ENCODE results near the gene WIPF2. TPM values are rescaled to one million over a fixed set of nuclear protein-coding genes. Genes with fewer than 3 reads are reported as not detected.

WIPF2 gene
- total RNA-seq, 2 donors from 2014 or later: 22.5 to 25.3 TPM

- peak; percentile 57 for DNase-seq
- Mint-ChIP-seq H3K4me3 (no peak overlapping the region), H3K9me3 (no peaks in the 10 kb centered on the region), H3K36me3 (ENCODE audit: low read depth) (no peaks in the 10 kb centered on the region), H3K27ac (no peak overlapping the region), H3K27me3 (ENCODE audit: insufficient read depth) (peaks cover 20% of the 10 kb centered on the region), H3K4me1 (peaks cover 36% of the 10 kb centered on the region)
- Histone ChIP-seq H3K4me3 (ENCODE audit: low read length) (no peak overlapping the region), H3K9ac (ENCODE audit: extremely low read depth, low read length, poor library complexity, severe bottlenecking) (no peak overlapping the region), H3K9me3 (ENCODE audit: control insufficient read depth, low read length) (no peaks in the 10 kb centered on the region), H3K27me3 (ENCODE audit: control insufficient read depth, insufficient read depth, low read length, poor library complexity, severe bottlenecking) (peaks cover 5% of the 10 kb centered on the region), H3K4me1 (ENCODE audit: control insufficient read depth, insufficient read depth, low read length) (peaks cover 12% of the 10 kb centered on the region), H3K36me3 (ENCODE audit: control insufficient read depth, insufficient read depth, low read length) (no peaks in the 10 kb centered on the region), H3K27ac (ENCODE audit: low read depth, low read length) (no peak overlapping the region)
- TF ChIP-seq CTCF (conservative IDR thresholded peaks at IDR 0.05): no peak
- 62 to 85% methylated on average over 6 to 12 of the region's 19 CpGs for WGBS, 2 experiments (ENCODE audit: insufficient coverage in 1 of 2, insufficient read length in 1 of 2)
Observed at GRCh38 chr17:40320756-40321523, 101.8 kb downstream of the WIPF2 start.

GRCh38 chr17:40321524-40321929 lies 102.4 kb downstream of the WIPF2 start:
- H3K4me1 ChIP-seq (ENCODE audit: control insufficient read depth, insufficient read depth, low read length): peaks cover 12% of the 10 kb centered on the region
- no peak for TF ChIP-seq CTCF (conservative IDR thresholded peaks at IDR 0.05)
- Mint-ChIP-seq H3K27ac (no peak overlapping the region), H3K4me1 (peaks cover 36% of the 10 kb centered on the region), H3K9me3 (no peaks in the 10 kb centered on the region), H3K36me3 (ENCODE audit: low read depth) (no peaks in the 10 kb centered on the region), H3K4me3 (no peak overlapping the region), H3K27me3 (ENCODE audit: insufficient read depth) (peaks cover 16% of the 10 kb centered on the region)
- H3K27me3 ChIP-seq (ENCODE audit: control insufficient read depth, insufficient read depth, low read length, poor library complexity, severe bottlenecking): peaks cover 5% of the 10 kb centered on the region
- WGBS, 2 experiments (ENCODE audit: insufficient coverage in 1 of 2, insufficient read length in 1 of 2): 88 to 100% methylated on average over 1 to 4 of the region's 4 CpGs
- no peaks in the 10 kb centered on the region for H3K36me3 ChIP-seq (ENCODE audit: control insufficient read depth, insufficient read depth, low read length)
- DNase-seq: no peak
- H3K27ac ChIP-seq (ENCODE audit: low read depth, low read length): no peak overlapping the region
- H3K4me3 ChIP-seq (ENCODE audit: low read length): no peak overlapping the region
- no peaks in the 10 kb centered on the region for H3K9me3 ChIP-seq (ENCODE audit: control insufficient read depth, low read length)
- H3K9ac ChIP-seq (ENCODE audit: extremely low read depth, low read length, poor library complexity, severe bottlenecking): no peak overlapping the region

GRCh38 chr17:40321961-40322357 lies 102.9 kb downstream of the WIPF2 start:
- Mint-ChIP-seq H3K4me3 (no peak overlapping the region), H3K36me3 (ENCODE audit: low read depth) (no peaks in the 10 kb centered on the region), H3K9me3 (no peaks in the 10 kb centered on the region), H3K27me3 (ENCODE audit: insufficient read depth) (peaks cover 16% of the 10 kb centered on the region), H3K4me1 (peaks cover 38% of the 10 kb centered on the region), H3K27ac (no peak overlapping the region)
- TF ChIP-seq CTCF (conservative IDR thresholded peaks at IDR 0.05): no peak
- Histone ChIP-seq H3K4me1 (ENCODE audit: control insufficient read depth, insufficient read depth, low read length) (peaks cover 12% of the 10 kb centered on the region), H3K4me3 (ENCODE audit: low read length) (no peak overlapping the region), H3K9me3 (ENCODE audit: control insufficient read depth, low read length) (no peaks in the 10 kb centered on the region), H3K27ac (ENCODE audit: low read depth, low read length) (peak overlapping the region; percentile 32), H3K27me3 (ENCODE audit: control insufficient read depth, insufficient read depth, low read length, poor library complexity, severe bottlenecking) (peaks cover 5% of the 10 kb centered on the region), H3K36me3 (ENCODE audit: control insufficient read depth, insufficient read depth, low read length) (no peaks in the 10 kb centered on the region), H3K9ac (ENCODE audit: extremely low read depth, low read length, poor library complexity, severe bottlenecking) (no peak overlapping the region)
- no peak for DNase-seq
- 86 to 90% methylated on average over 2 to 4 of the region's 4 CpGs for WGBS, 2 experiments (ENCODE audit: insufficient coverage in 1 of 2, insufficient read length in 1 of 2)
